Endothelial cell (in vitro differentiated cells): ENCODE measurements around the gene RAB3GAP2. TPM values are rescaled to one million over a fixed set of nuclear protein-coding genes. Genes with fewer than 3 reads are reported as not detected.
A peak's percentile ranks its signal among the peaks of the same experiment; 100 is the strongest.

Experiments used
- DNase-seq: peaks from one replicate; pipeline ENCODE4 v3.0.0; 2021; ENCODE audit warnings: low spot score
- H3K27ac Mint-ChIP-seq: one replicate; pipeline ENCODE4 v1.8.0; 2021; ENCODE audit warnings: mixed read lengths, inconsistent platforms; ENCODE audit not compliant: unreplicated experiment
- H3K27me3 Mint-ChIP-seq: one replicate; pipeline ENCODE4 v1.8.0; 2021; ENCODE audit warnings: mild to moderate bottlenecking, moderate library complexity, mixed read lengths, inconsistent platforms; ENCODE audit not compliant: unreplicated experiment
- H3K36me3 Mint-ChIP-seq: one replicate; pipeline ENCODE4 v1.8.0; 2021; ENCODE audit warnings: mild to moderate bottlenecking, low read depth, mixed read lengths, inconsistent platforms; ENCODE audit not compliant: unreplicated experiment
- H3K4me1 Mint-ChIP-seq: one replicate; pipeline ENCODE4 v1.8.0; 2021; ENCODE audit warnings: mild to moderate bottlenecking, mixed read lengths, inconsistent platforms; ENCODE audit not compliant: unreplicated experiment
- H3K4me3 Mint-ChIP-seq: one replicate; pipeline ENCODE4 v1.8.0; 2021; ENCODE audit warnings: mild to moderate bottlenecking, mixed read lengths, inconsistent platforms; ENCODE audit not compliant: unreplicated experiment
- H3K9me3 Mint-ChIP-seq: one replicate; pipeline ENCODE4 v1.8.0; 2021; ENCODE audit warnings: mixed read lengths, inconsistent platforms; ENCODE audit not compliant: unreplicated experiment
- CTCF ChIP-seq: fragments of 200-600 bp; sonication (generic); IDR thresholded peaks from one replicate; pipeline ENCODE4 v1.5.0; 2021; ENCODE audit warnings: antibody characterized with exemption; ENCODE audit not compliant: unreplicated experiment
- total RNA-seq: library from RNA; stranded (reverse); fragmentation: NEBNext Ultra II Directional; extraction: Animal tissue kit (Norgen Biotek cat#: 25700); gene quantifications from one replicate; pipeline ENCODE4 v1.2.1, GENCODE V29; 2021; ENCODE audit not compliant: unreplicated experiment

RAB3GAP2 gene
- total RNA-seq, 1 donor from 2014 or later = 34.5 TPM

GRCh38 chr1:220144051-220144450 is 128.2 kb downstream of the RAB3GAP2 start:
- no peak for TF ChIP-seq CTCF
- peaks cover 4% of the 10 kb centered on the region for H3K27me3 Mint-ChIP-seq
- H3K36me3 Mint-ChIP-seq = peaks cover 33% of the 10 kb centered on the region
- H3K27ac Mint-ChIP-seq = no peak overlapping the region
- H3K4me3 Mint-ChIP-seq = no peak overlapping the region
- DNase-seq = no peak
- H3K4me1 Mint-ChIP-seq = no peaks in the 10 kb centered on the region
- H3K9me3 Mint-ChIP-seq = no peaks in the 10 kb centered on the region

GRCh38 chr1:220139966-220140365 is 132.3 kb downstream of the RAB3GAP2 start:
- Mint-ChIP-seq H3K36me3 (peaks cover 27% of the 10 kb centered on the region), H3K27ac (peak overlapping the region; percentile 27), H3K9me3 (no peaks in the 10 kb centered on the region), H3K27me3 (peaks cover 2% of the 10 kb centered on the region), H3K4me1 (peaks cover 12% of the 10 kb centered on the region), H3K4me3 (peak overlapping the region; percentile 39)
- TF ChIP-seq CTCF = no peak
- no peak for DNase-seq

- no peaks in the 10 kb centered on the region for H3K9me3 Mint-ChIP-seq
- H3K4me3 Mint-ChIP-seq = peak overlapping the region; percentile 60
- H3K27ac Mint-ChIP-seq = peak overlapping the region; percentile 100
- peak; percentile 33 for DNase-seq
- H3K4me1 Mint-ChIP-seq = peaks cover 13% of the 10 kb centered on the region
- no peak for TF ChIP-seq CTCF
- H3K36me3 Mint-ChIP-seq = peaks cover 34% of the 10 kb centered on the region
- H3K27me3 Mint-ChIP-seq = peaks cover 3% of the 10 kb centered on the region
These were observed 135.1 kb downstream of the RAB3GAP2 start for GRCh38 chr1:220137019-220137786.

- TF ChIP-seq CTCF = no peak
- Mint-ChIP-seq H3K4me1 (peaks cover 15% of the 10 kb centered on the region), H3K4me3 (no peak overlapping the region), H3K27ac (peak overlapping the region; percentile 73), H3K27me3 (peaks cover 1% of the 10 kb centered on the region), H3K36me3 (peaks cover 23% of the 10 kb centered on the region), H3K9me3 (no peaks in the 10 kb centered on the region)
- DNase-seq = no peak
These were observed 136.5 kb downstream of the RAB3GAP2 start for GRCh38 chr1:220135755-220136154.

GRCh38 chr1:220129479-220130210 is 142.6 kb downstream of the RAB3GAP2 start:
- TF ChIP-seq CTCF = no peak

More at GRCh38 chr1:220129479-220130210, 142.6 kb downstream of the RAB3GAP2 start:
- H3K9me3 Mint-ChIP-seq = no peaks in the 10 kb centered on the region
- H3K4me1 Mint-ChIP-seq = peaks cover 5% of the 10 kb centered on the region
- H3K36me3 Mint-ChIP-seq = peaks cover 27% of the 10 kb centered on the region
- no peak overlapping the region for H3K27ac Mint-ChIP-seq
- H3K27me3 Mint-ChIP-seq = peaks cover 4% of the 10 kb centered on the region
- DNase-seq = no peak
- peak overlapping the region; percentile 19 for H3K4me3 Mint-ChIP-seq
